ENCODE measurements around the gene GAPVD1. TPM values are rescaled to one million over a fixed set of nuclear protein-coding genes. Genes with fewer than 3 reads are reported as not detected.
"Not testable (repeated sequence)": the region's sequence is repeated elsewhere in the genome, so short reads cannot be mapped to it uniquely, and the experiment has no call there.

The GAPVD1 gene
- total RNA-seq, 3 donors from 2014 or later: 49.3 to 77.0 (median 72.7) TPM

- H3K4me3 ChIP-seq: no peak overlapping the region
- intact Hi-C loops (cut with DNase I; ENCODE audit: low total_unique reads): no loop called here
- no peaks in the 10 kb centered on the region for H3K9me3 ChIP-seq
- no peaks in the 10 kb centered on the region for H3K4me1 ChIP-seq
- no peak for TF ChIP-seq CTCF (IDR thresholded peaks at IDR 0.05)
- TF ChIP-seq POLR2AphosphoS5 (IDR thresholded peaks at IDR 0.05): no peak
- no peak for TF ChIP-seq POLR2A (IDR thresholded peaks at IDR 0.05)
- no peak for DNase-seq (ENCODE audit: low spot score in 2 of 2)
- H3K27ac ChIP-seq: no peak overlapping the region
- no peaks in the 10 kb centered on the region for H3K27me3 ChIP-seq
- no peaks in the 10 kb centered on the region for H3K36me3 ChIP-seq
Observed at GRCh38 chr9:125277411-125277810, 15.8 kb downstream of the GAPVD1 start.

GRCh38 chr9:125280945-125281344 lies 19.3 kb downstream of the GAPVD1 start:
- intact Hi-C loops (cut with DNase I; ENCODE audit: low total_unique reads): no loop called here
- DNase-seq (ENCODE audit: low spot score in 2 of 2): no peak
- TF ChIP-seq POLR2A (IDR thresholded peaks at IDR 0.05): no peak
- TF ChIP-seq POLR2AphosphoS5 (IDR thresholded peaks at IDR 0.05): no peak
- TF ChIP-seq CTCF (IDR thresholded peaks at IDR 0.05): no peak
- H3K4me1 ChIP-seq: no peaks in the 10 kb centered on the region
- no peak overlapping the region for H3K27ac ChIP-seq
- H3K27me3 ChIP-seq: no peaks in the 10 kb centered on the region
- no peaks in the 10 kb centered on the region for H3K36me3 ChIP-seq
- no peak overlapping the region for H3K4me3 ChIP-seq
- no peaks in the 10 kb centered on the region for H3K9me3 ChIP-seq

GRCh38 chr9:125284855-125285254 lies 23.2 kb downstream of the GAPVD1 start:
- no peak overlapping the region for H3K27ac ChIP-seq
- H3K9me3 ChIP-seq: no peaks in the 10 kb centered on the region
- H3K4me1 ChIP-seq: no peaks in the 10 kb centered on the region
- no peak for DNase-seq (ENCODE audit: low spot score in 2 of 2)
- TF ChIP-seq POLR2AphosphoS5 (IDR thresholded peaks at IDR 0.05) (no peak), CTCF (IDR thresholded peaks at IDR 0.05) (no peak), POLR2A (IDR thresholded peaks at IDR 0.05) (no peak)
- H3K4me3 ChIP-seq: no peak overlapping the region
- intact Hi-C loops (cut with DNase I; ENCODE audit: low total_unique reads): no loop called here
- no peaks in the 10 kb centered on the region for H3K36me3 ChIP-seq
- no peaks in the 10 kb centered on the region for H3K27me3 ChIP-seq

GRCh38 chr9:125286935-125287433 lies 25.4 kb downstream of the GAPVD1 start:
- not testable (repeated sequence) for DNase-seq (ENCODE audit: low spot score in 2 of 2)

GRCh38 chr9:125293134-125293533 lies 31.5 kb downstream of the GAPVD1 start:
- DNase-seq (ENCODE audit: low spot score in 2 of 2): no peak
- TF ChIP-seq POLR2AphosphoS5 (IDR thresholded peaks at IDR 0.05) (no peak), CTCF (IDR thresholded peaks at IDR 0.05) (no peak), POLR2A (IDR thresholded peaks at IDR 0.05) (no peak)
- Histone ChIP-seq H3K4me1 (no peaks in the 10 kb centered on the region), H3K27ac (no peak overlapping the region), H3K9me3 (no peaks in the 10 kb centered on the region), H3K36me3 (no peaks in the 10 kb centered on the region), H3K27me3 (no peaks in the 10 kb centered on the region), H3K4me3 (no peak overlapping the region)
- intact Hi-C loops (cut with DNase I; ENCODE audit: low total_unique reads): no loop called here

More at GRCh38 chr9:125286935-125287433, 25.4 kb downstream of the GAPVD1 start:
- H3K4me1 ChIP-seq; H3K27me3 ChIP-seq; H3K4me3 ChIP-seq; H3K36me3 ChIP-seq; intact Hi-C loops (cut with DNase I; ENCODE audit: low total_unique reads); H3K9me3 ChIP-seq; H3K27ac ChIP-seq: not testable (repeated sequence)

- intact Hi-C loops (cut with DNase I; ENCODE audit: low total_unique reads): no loop called here
- H3K27ac ChIP-seq: no peak overlapping the region
- TF ChIP-seq CTCF (IDR thresholded peaks at IDR 0.05) (no peak), POLR2A (IDR thresholded peaks at IDR 0.05) (no peak), POLR2AphosphoS5 (IDR thresholded peaks at IDR 0.05) (no peak)
Observed at GRCh38 chr9:125295657-125296056, 34.0 kb downstream of the GAPVD1 start.

More at GRCh38 chr9:125295657-125296056, 34.0 kb downstream of the GAPVD1 start:
- Histone ChIP-seq H3K4me1 (no peaks in the 10 kb centered on the region), H3K36me3 (no peaks in the 10 kb centered on the region), H3K4me3 (no peak overlapping the region), H3K9me3 (no peaks in the 10 kb centered on the region), H3K27me3 (no peaks in the 10 kb centered on the region)
- DNase-seq (ENCODE audit: low spot score in 2 of 2): no peak

Measured in breast epithelium (tissue), 4 donors.